GM18498 (cell line): ENCODE measurements around the gene INSYN2A.

Experiments used
- ATAC-seq: cut with Tn5 transposase; IDR thresholded peaks from one replicate; pipeline ENCODE4 v1.9.1; 2021; ENCODE audit warnings: mild to moderate bottlenecking, moderate library complexity; ENCODE audit not compliant: unreplicated experiment

INSYN2A gene

GRCh38 chr10:127154831-127155620 is 41.4 kb downstream of the INSYN2A start:
- no peak for ATAC-seq

- ATAC-seq: no peak
Measured at GRCh38 chr10:127153181-127153580, 43.2 kb downstream of the INSYN2A start.

- no peak for ATAC-seq
Measured at GRCh38 chr10:127151981-127152699, 44.3 kb downstream of the INSYN2A start.

GRCh38 chr10:127151541-127151940 is 44.9 kb downstream of the INSYN2A start:
- no peak for ATAC-seq

- no peak for ATAC-seq
Measured at GRCh38 chr10:127150136-127150535, 46.3 kb downstream of the INSYN2A start.

GRCh38 chr10:127149501-127150081 is 46.8 kb downstream of the INSYN2A start:
- no peak for ATAC-seq

- ATAC-seq: no peak
Measured at GRCh38 chr10:127148933-127149220, 47.5 kb downstream of the INSYN2A start.

GRCh38 chr10:127148066-127148932 is 48.1 kb downstream of the INSYN2A start:
- ATAC-seq: no peak

- ATAC-seq: no peak
Measured at GRCh38 chr10:127146661-127147060, 49.7 kb downstream of the INSYN2A start.
